ENCODE data around the gene NEU3.
"Not testable (repeated sequence)": the region's sequence is repeated elsewhere in the genome, so short reads cannot be mapped to it uniquely, and the experiment has no call there.

The NEU3 gene

GRCh38 chr11:75000975-75001354 lies 12.2 kb downstream of the NEU3 start:
- no peak for DNase-seq (ENCODE audit: low spot score in 2 of 2)
- no peaks in the 10 kb centered on the region for H3K27me3 ChIP-seq (ENCODE audit: low read depth)
- no peaks in the 10 kb centered on the region for H3K9me3 ChIP-seq
- in situ Hi-C loops (cut with MboI; ENCODE audit: low sequenced_read_pairs): no loop called here
- H3K4me1 ChIP-seq: no peaks in the 10 kb centered on the region
- peaks cover 27% of the 10 kb centered on the region for H3K36me3 ChIP-seq (replicated peaks)
- H3K4me3 ChIP-seq: no peak overlapping the region

GRCh38 chr11:75001686-75002085 lies 13.0 kb downstream of the NEU3 start:
- in situ Hi-C loops (cut with MboI; ENCODE audit: low sequenced_read_pairs): no loop called here
- Histone ChIP-seq H3K36me3 (replicated peaks) (peaks cover 29% of the 10 kb centered on the region), H3K27me3 (ENCODE audit: low read depth) (no peaks in the 10 kb centered on the region), H3K9me3 (no peaks in the 10 kb centered on the region), H3K4me1 (no peaks in the 10 kb centered on the region), H3K4me3 (no peak overlapping the region)
- DNase-seq (ENCODE audit: low spot score in 2 of 2): no peak

- Histone ChIP-seq H3K9me3 (no peaks in the 10 kb centered on the region), H3K27me3 (ENCODE audit: low read depth) (no peaks in the 10 kb centered on the region), H3K4me1 (no peaks in the 10 kb centered on the region), H3K4me3 (no peak overlapping the region), H3K36me3 (replicated peaks) (peaks cover 34% of the 10 kb centered on the region)
- in situ Hi-C loops (cut with MboI; ENCODE audit: low sequenced_read_pairs): no loop called here
- DNase-seq (ENCODE audit: low spot score in 2 of 2): no peak
These were observed 13.8 kb downstream of the NEU3 start for GRCh38 chr11:75002516-75002915.

- in situ Hi-C loops (cut with MboI; ENCODE audit: low sequenced_read_pairs): no loop called here
These were observed 15.5 kb downstream of the NEU3 start for GRCh38 chr11:75004215-75004614.

GRCh38 chr11:75011357-75011756 lies 22.6 kb downstream of the NEU3 start:
- H3K9me3 ChIP-seq: no peaks in the 10 kb centered on the region
- in situ Hi-C loops (cut with MboI; ENCODE audit: low sequenced_read_pairs): no loop called here
- no peaks in the 10 kb centered on the region for H3K27me3 ChIP-seq (ENCODE audit: low read depth)
- no peak for DNase-seq (ENCODE audit: low spot score in 2 of 2)
- H3K4me3 ChIP-seq: no peak overlapping the region
- H3K4me1 ChIP-seq: no peaks in the 10 kb centered on the region
- H3K36me3 ChIP-seq (replicated peaks): peaks cover 22% of the 10 kb centered on the region

More at GRCh38 chr11:75004215-75004614, 15.5 kb downstream of the NEU3 start:
- H3K9me3 ChIP-seq: no peaks in the 10 kb centered on the region
- peaks cover 33% of the 10 kb centered on the region for H3K36me3 ChIP-seq (replicated peaks)
- DNase-seq (ENCODE audit: low spot score in 2 of 2): no peak
- no peaks in the 10 kb centered on the region for H3K27me3 ChIP-seq (ENCODE audit: low read depth)
- H3K4me1 ChIP-seq: no peaks in the 10 kb centered on the region
- no peak overlapping the region for H3K4me3 ChIP-seq

- Histone ChIP-seq H3K36me3 (replicated peaks) (peaks cover 17% of the 10 kb centered on the region), H3K9me3 (no peaks in the 10 kb centered on the region), H3K4me1 (no peaks in the 10 kb centered on the region), H3K4me3 (no peak overlapping the region), H3K27me3 (ENCODE audit: low read depth) (no peaks in the 10 kb centered on the region)
- no peak for DNase-seq (ENCODE audit: low spot score in 2 of 2)
- in situ Hi-C loops (cut with MboI; ENCODE audit: low sequenced_read_pairs): no loop called here
These were observed 23.1 kb downstream of the NEU3 start for GRCh38 chr11:75011872-75012271.

- in situ Hi-C loops (cut with MboI; ENCODE audit: low sequenced_read_pairs): no loop called here
- Histone ChIP-seq H3K4me1 (no peaks in the 10 kb centered on the region), H3K27me3 (ENCODE audit: low read depth) (no peaks in the 10 kb centered on the region), H3K4me3 (no peak overlapping the region), H3K9me3 (no peaks in the 10 kb centered on the region), H3K36me3 (replicated peaks) (peaks cover 7% of the 10 kb centered on the region; the same call in 1 of the 2 replicates)
- no peak for DNase-seq (ENCODE audit: low spot score in 2 of 2)
These were observed 24.3 kb downstream of the NEU3 start for GRCh38 chr11:75013051-75013450.

- Histone ChIP-seq H3K4me1 (no peaks in the 10 kb centered on the region), H3K36me3 (replicated peaks) (peaks cover 7% of the 10 kb centered on the region; the same call in 1 of the 2 replicates), H3K27me3 (ENCODE audit: low read depth) (no peaks in the 10 kb centered on the region), H3K9me3 (no peaks in the 10 kb centered on the region; the same call in 1 of the 2 replicates), H3K4me3 (no peak overlapping the region)
- in situ Hi-C loops (cut with MboI; ENCODE audit: low sequenced_read_pairs): no loop called here
- DNase-seq (ENCODE audit: low spot score in 2 of 2): no peak
These were observed 25.4 kb downstream of the NEU3 start for GRCh38 chr11:75014129-75014528.

- H3K9me3 ChIP-seq; H3K27me3 ChIP-seq (ENCODE audit: low read depth); H3K36me3 ChIP-seq (replicated peaks); H3K4me3 ChIP-seq; H3K4me1 ChIP-seq; in situ Hi-C loops (cut with MboI; ENCODE audit: low sequenced_read_pairs); DNase-seq (ENCODE audit: low spot score in 2 of 2): not testable (repeated sequence)
These were observed 30.5 kb downstream of the NEU3 start for GRCh38 chr11:75019200-75019599.

- not testable (repeated sequence) for H3K4me1 ChIP-seq; DNase-seq (ENCODE audit: low spot score in 2 of 2); H3K9me3 ChIP-seq; H3K36me3 ChIP-seq (replicated peaks); H3K4me3 ChIP-seq; H3K27me3 ChIP-seq (ENCODE audit: low read depth)
- in situ Hi-C loops (cut with MboI; ENCODE audit: low sequenced_read_pairs): loop anchor here (5.0 kb wide), 1 partner anchor 227 kb away; no protein-coding TSS in a partner anchor
These were observed 31.6 kb downstream of the NEU3 start for GRCh38 chr11:75020328-75020727.

- H3K27me3 ChIP-seq (ENCODE audit: low read depth): no peaks in the 10 kb centered on the region
- H3K9me3 ChIP-seq: no peaks in the 10 kb centered on the region; the same call in 1 of the 2 replicates
- no peaks in the 10 kb centered on the region for H3K36me3 ChIP-seq (replicated peaks)
- H3K4me3 ChIP-seq: no peak overlapping the region
- in situ Hi-C loops (cut with MboI; ENCODE audit: low sequenced_read_pairs): loop anchor here (5.0 kb wide), 1 partner anchor 225 kb away; no protein-coding TSS in a partner anchor
- DNase-seq (ENCODE audit: low spot score in 2 of 2): no peak
- H3K4me1 ChIP-seq: no peaks in the 10 kb centered on the region
These were observed 33.6 kb downstream of the NEU3 start for GRCh38 chr11:75022296-75022695.

GRCh38 chr11:75022759-75023396 lies 34.1 kb downstream of the NEU3 start:
- no peaks in the 10 kb centered on the region for H3K27me3 ChIP-seq (ENCODE audit: low read depth)
- no peaks in the 10 kb centered on the region; the same call in 1 of the 2 replicates for H3K9me3 ChIP-seq
- peak; percentile 68 to 88 for DNase-seq (ENCODE audit: low spot score in 2 of 2)
- no peak overlapping the region for H3K4me3 ChIP-seq
- H3K4me1 ChIP-seq: no peaks in the 10 kb centered on the region
- in situ Hi-C loops (cut with MboI; ENCODE audit: low sequenced_read_pairs): loop anchor here (5.0 kb wide), 1 partner anchor 224 kb away; no protein-coding TSS in a partner anchor
- no peaks in the 10 kb centered on the region for H3K36me3 ChIP-seq (replicated peaks)

- Histone ChIP-seq H3K4me1 (no peaks in the 10 kb centered on the region), H3K27me3 (ENCODE audit: low read depth) (no peaks in the 10 kb centered on the region), H3K9me3 (no peaks in the 10 kb centered on the region; the same call in 1 of the 2 replicates), H3K4me3 (no peak overlapping the region), H3K36me3 (replicated peaks) (no peaks in the 10 kb centered on the region)
- no peak for DNase-seq (ENCODE audit: low spot score in 2 of 2)
- in situ Hi-C loops (cut with MboI; ENCODE audit: low sequenced_read_pairs): loop anchor here (5.0 kb wide), 1 partner anchor 224 kb away; no protein-coding TSS in a partner anchor
These were observed 34.8 kb downstream of the NEU3 start for GRCh38 chr11:75023446-75024067.

GRCh38 chr11:75024068-75024449 lies 35.3 kb downstream of the NEU3 start:
- H3K4me1 ChIP-seq: no peaks in the 10 kb centered on the region
- no peak for DNase-seq (ENCODE audit: low spot score in 2 of 2)
- H3K27me3 ChIP-seq (ENCODE audit: low read depth): no peaks in the 10 kb centered on the region
- no peaks in the 10 kb centered on the region; the same call in 1 of the 2 replicates for H3K9me3 ChIP-seq
- H3K4me3 ChIP-seq: no peak overlapping the region
- H3K36me3 ChIP-seq (replicated peaks): no peaks in the 10 kb centered on the region
- in situ Hi-C loops (cut with MboI; ENCODE audit: low sequenced_read_pairs): loop anchor here (5.0 kb wide), 1 partner anchor 223 kb away; no protein-coding TSS in a partner anchor
